Ovary (tissue), 9 donors: Measurements from ENCODE around the gene AGL. TPM values are rescaled to one million over a fixed set of nuclear protein-coding genes. Genes with fewer than 3 reads are reported as not detected.
"Not testable (repeated sequence)": the region's sequence is repeated elsewhere in the genome, so short reads cannot be mapped to it uniquely, and the experiment has no call there.

Experiments
- DNase-seq, 5 donors: peaks; one replicate each; pipeline ENCODE4 v3.0.0-alpha.2; 2019 to 2020
- H3K27ac ChIP-seq, 2 donors: fragments of 200-600 bp; one replicate each; pipeline versions ENCODE4 v1.5.1 to v1.8.0; 2019 to 2022
- H3K27me3 ChIP-seq: fragments of 200-600 bp; one replicate; pipeline ENCODE4 v1.8.0; 2022
- H3K36me3 ChIP-seq: fragments of 200-600 bp; sonication (generic); one replicate; pipeline ENCODE4 v1.5.1; 2019
- H3K4me1 ChIP-seq: one replicate; pipeline ENCODE4 v1.8.1; 2013; ENCODE audit warnings: mild to moderate bottlenecking, moderate library complexity; ENCODE audit not compliant: insufficient read depth
- H3K4me3 ChIP-seq: fragments of 200-600 bp; sonication (generic); one replicate; pipeline ENCODE4 v1.5.1; 2017
- H3K9me3 ChIP-seq, 2 donors: fragments of 200-600 bp in 1 of 2; sonication (generic) in 1 of 2; one replicate each; pipeline versions ENCODE4 v1.5.1 to v1.8.1; 2013 to 2019; ENCODE audit warnings: mild to moderate bottlenecking in 1 of 2, moderate library complexity in 1 of 2
- EP300 ChIP-seq: sonication (generic); formaldehyde crosslinking; IDR thresholded peaks from one replicate; pipeline ENCODE4 v1.6.1; 2017; ENCODE audit warnings: antibody characterized with exemption
- POLR2A ChIP-seq: fragments of 450-650 bp; IDR thresholded peaks from one replicate; pipeline ENCODE4 v1.6.1; 2017; ENCODE audit warnings: antibody characterized with exemption, mild to moderate bottlenecking, moderate library complexity
- WGBS, 3 donors: extraction: QIAGEN DNeasy Blood & Tissue Kit in 1 of 3; methylation state at CpG; one replicate each; pipeline versions ENCODE4 v1.1.5 to v1.1.7; 2013 to 2017; 5-methylcytosine and 5-hydroxymethylcytosine counted together
- intact Hi-C, 4 donors: fragments of 100-400 bp; cut with DNase I; formaldehyde crosslinking; loops; one replicate each; pipeline versions ENCODE4 v1.11.0 to v1.15.1; 2022 to 2023
- polyA plus RNA-seq, 2 donors: library from polyadenylated mRNA; stranded (reverse); fragments of 200-250 nt in 1 of 2; fragments of 350-450 nt in 1 of 2; fragmentation: Illumina TruSeq in 1 of 2; extraction: RNeasy Lipid Tissue Mini Kit (QIAGEN cat#74804) in 1 of 2; gene quantifications; one replicate each; pipeline ENCODE4 v1.2.3, GENCODE V29; 2013 to 2014
- total RNA-seq, 7 donors: library from RNA; depleted of rRNA in 2 of 7; stranded (reverse); fragments of >200 nt in 2 of 7; fragmentation: NEBNext Ultra II Directional in 3 of 7; extraction: Animal tissue kit (Norgen Biotek cat#: 25700) in 3 of 7; gene quantifications; one replicate each; pipeline versions ENCODE4 v1.1.0 to v1.2.4, GENCODE V29; 2016 to 2023
- TF ChIP-seq, protein P1 (sequence below), 3 donors: fragments of 450-650 bp in 2 of 3; fragments of 200-600 bp in 1 of 3; IDR thresholded peaks; one replicate each; pipeline versions ENCODE4 v1.5.1 to v1.8.0; 2016 to 2022; ENCODE audit warnings: antibody characterized with exemption in 3 of 3, mild to moderate bottlenecking in 1 of 3
- donor health status: DM: no; HTN: no; CAD: no; lungs with moderate emphysema.
- donor health status: DM: no; HTN: no; CAD: no.
- donor health status: Bipolar disorder and iron deficiency.
- donor health status: DM: yes; HTN: yes; CAD: no.
- donor health status: DM: no; HTN: no; CAD: no.
- donor health status: DM: yes; HTN: yes; CAD: no.

The AGL gene
- total and polyA plus RNA-seq, 9 donors = 4.1 to 13.8 (median 10.5) TPM

DNA sequence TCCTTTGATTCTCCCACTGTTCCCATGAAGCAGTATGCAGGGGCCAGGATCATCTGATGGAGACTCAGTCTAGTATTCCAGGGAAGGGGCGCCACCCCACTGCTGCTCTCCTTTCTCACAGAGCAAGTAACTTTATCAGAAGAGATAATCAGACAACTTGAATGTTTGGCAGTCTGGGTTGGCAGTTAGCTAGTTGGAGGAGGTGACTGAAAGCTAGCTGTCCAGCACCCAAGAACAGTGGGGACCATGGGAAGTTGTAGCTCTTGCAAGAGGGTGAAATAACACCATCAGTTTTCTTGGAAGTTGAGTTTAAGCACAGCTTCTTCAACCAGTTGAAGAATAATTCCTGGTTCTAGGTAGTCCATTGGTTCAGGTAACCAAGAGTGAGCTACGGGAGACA, 22.2 kb upstream of the AGL start:
- WGBS, 3 donors = 93 to 96% (median 95%) methylated on average over 2 of the region's 2 CpGs
- no peak for DNase-seq
- H3K27ac ChIP-seq = no peak overlapping the region
- intact Hi-C loops = no loop called here
- no peaks in the 10 kb centered on the region for H3K9me3 ChIP-seq
- no peaks in the 10 kb centered on the region for H3K36me3 ChIP-seq
- no peaks in the 10 kb centered on the region for H3K27me3 ChIP-seq
- no peak overlapping the region for H3K4me3 ChIP-seq
- TF ChIP-seq, protein P1, sequence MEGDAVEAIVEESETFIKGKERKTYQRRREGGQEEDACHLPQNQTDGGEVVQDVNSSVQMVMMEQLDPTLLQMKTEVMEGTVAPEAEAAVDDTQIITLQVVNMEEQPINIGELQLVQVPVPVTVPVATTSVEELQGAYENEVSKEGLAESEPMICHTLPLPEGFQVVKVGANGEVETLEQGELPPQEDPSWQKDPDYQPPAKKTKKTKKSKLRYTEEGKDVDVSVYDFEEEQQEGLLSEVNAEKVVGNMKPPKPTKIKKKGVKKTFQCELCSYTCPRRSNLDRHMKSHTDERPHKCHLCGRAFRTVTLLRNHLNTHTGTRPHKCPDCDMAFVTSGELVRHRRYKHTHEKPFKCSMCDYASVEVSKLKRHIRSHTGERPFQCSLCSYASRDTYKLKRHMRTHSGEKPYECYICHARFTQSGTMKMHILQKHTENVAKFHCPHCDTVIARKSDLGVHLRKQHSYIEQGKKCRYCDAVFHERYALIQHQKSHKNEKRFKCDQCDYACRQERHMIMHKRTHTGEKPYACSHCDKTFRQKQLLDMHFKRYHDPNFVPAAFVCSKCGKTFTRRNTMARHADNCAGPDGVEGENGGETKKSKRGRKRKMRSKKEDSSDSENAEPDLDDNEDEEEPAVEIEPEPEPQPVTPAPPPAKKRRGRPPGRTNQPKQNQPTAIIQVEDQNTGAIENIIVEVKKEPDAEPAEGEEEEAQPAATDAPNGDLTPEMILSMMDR (IDR thresholded peaks at IDR 0.05) = no peak
- TF ChIP-seq EP300 (no peak), POLR2A (no peak)
- H3K4me1 ChIP-seq = no peaks in the 10 kb centered on the region

DNA sequence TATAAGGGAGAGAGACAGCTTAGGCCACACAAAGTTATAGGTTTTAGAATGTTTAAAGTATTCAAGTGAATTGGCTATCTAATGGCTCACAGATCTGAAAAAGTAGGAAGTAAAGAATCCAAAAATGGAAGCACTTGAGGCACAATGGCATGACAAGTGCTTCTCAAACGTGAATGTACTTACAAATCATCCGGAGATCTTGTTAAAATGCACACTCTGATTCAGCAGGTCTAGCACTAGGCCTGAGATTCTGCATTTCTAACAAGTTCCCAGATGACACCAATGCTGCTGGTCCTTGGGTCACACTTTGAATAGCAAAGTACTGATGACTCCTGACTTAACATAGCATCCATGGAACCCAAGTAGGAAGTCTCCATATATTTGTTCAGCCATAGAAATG, 20.9 kb upstream of the AGL start:
- Histone ChIP-seq H3K4me1 (no peaks in the 10 kb centered on the region), H3K4me3 (no peak overlapping the region), H3K27ac (no peak overlapping the region), H3K27me3 (no peaks in the 10 kb centered on the region), H3K36me3 (no peaks in the 10 kb centered on the region), H3K9me3 (no peaks in the 10 kb centered on the region)
- intact Hi-C loops = no loop called here
- DNase-seq = no peak
- TF ChIP-seq EP300 = no peak
- no peak for TF ChIP-seq POLR2A
- TF ChIP-seq, protein P1 (IDR thresholded peaks at IDR 0.05) = no peak
- 75 to 90% (median 85%) methylated on average over 2 of the region's 2 CpGs for WGBS, 3 donors

DNA sequence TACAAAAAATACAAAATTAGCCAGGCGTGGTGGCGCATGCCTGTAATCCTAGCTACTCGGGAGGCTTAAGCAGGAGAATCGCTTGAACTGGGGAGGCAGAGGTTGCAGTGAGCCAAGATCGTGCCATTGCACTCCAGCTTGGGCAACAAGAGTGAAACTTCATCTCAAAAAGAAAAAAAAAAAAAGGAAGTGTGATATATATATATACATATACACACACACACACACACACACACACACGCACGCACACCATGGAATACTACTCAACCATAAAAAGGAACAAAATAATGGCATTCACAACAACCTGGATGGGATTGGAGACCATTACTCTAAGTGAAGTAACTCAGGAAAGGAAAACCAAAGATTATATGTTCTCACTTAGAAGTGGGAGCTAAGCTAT, 16.2 kb upstream of the AGL start:
- DNase-seq, H3K4me3 ChIP-seq, H3K9me3 ChIP-seq, H3K4me1 ChIP-seq, intact Hi-C loops, H3K27me3 ChIP-seq, H3K27ac ChIP-seq, H3K36me3 ChIP-seq: not testable (repeated sequence)
- WGBS, 3 donors = 94 to 96% (median 95%) methylated on average over 7 of the region's 7 CpGs

DNA sequence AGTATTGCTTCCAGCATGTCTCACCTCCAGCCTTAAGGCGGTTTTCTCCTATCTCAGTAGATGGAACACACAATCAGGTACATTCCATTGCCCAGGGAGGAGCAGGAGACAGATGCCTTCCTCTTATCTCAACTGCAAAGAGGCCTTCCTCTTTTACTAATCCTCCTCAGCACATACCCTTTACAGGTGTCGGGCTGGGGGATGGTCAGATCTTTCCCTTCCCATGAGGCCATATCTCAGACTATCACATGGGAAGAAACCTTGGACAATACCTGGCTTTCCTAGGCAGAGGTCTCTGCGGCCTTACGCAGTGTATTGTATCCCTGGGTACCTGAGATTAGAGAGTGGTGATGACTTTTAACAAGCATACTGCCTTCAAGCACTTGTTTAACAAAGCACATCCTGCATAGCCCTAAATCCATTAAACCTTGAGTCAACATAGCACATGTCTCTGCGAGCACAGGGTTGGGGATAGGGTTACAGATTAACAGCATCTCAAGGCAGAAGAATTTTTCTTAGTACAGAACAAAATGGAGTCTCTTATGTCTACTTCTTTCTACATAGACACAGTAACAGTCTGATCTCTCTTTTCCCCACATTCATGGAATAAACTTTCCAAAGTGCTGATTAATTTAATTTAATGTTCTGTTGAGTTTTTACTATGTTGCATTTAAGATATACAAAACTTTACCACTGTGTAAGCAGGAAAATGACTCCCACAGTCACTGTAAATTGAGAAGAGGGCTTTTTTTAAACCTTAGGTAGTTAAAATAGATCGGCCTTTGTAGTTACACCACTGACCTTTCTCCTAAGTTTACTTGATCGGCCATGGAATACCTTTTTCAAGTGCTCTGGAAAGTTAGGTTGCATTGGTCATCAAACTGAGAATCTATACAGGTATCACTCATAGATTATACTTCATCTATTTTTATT, 13.7 kb upstream of the AGL start:
- H3K4me3 ChIP-seq, H3K4me1 ChIP-seq, DNase-seq, H3K27me3 ChIP-seq, H3K9me3 ChIP-seq, H3K36me3 ChIP-seq, H3K27ac ChIP-seq, intact Hi-C loops: not testable (repeated sequence)
- 75 to 77% (median 77%) methylated on average over 7 of the region's 7 CpGs for WGBS, 3 donors

DNA sequence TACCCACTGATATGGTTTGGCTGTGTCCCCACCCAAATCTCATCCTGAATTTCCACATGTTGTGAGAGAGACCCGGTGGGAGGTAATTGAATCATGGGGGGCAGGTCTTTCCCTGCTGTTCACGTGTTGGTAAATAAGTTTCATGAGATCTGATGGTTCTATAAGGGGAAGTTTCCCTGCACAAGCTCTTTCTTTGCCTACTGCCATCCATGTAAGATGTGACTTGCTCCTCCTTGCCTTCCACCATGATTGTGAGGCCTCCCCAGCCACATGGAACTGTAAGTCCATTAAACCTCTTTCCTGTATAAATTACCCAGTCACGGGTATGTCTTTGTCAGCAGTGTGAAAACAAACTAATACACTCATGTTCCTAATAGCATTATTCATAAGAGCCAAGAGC, 9.8 kb upstream of the AGL start:
- H3K27ac ChIP-seq, H3K9me3 ChIP-seq, H3K27me3 ChIP-seq, DNase-seq, H3K4me3 ChIP-seq, H3K4me1 ChIP-seq, intact Hi-C loops, H3K36me3 ChIP-seq: not testable (repeated sequence)
- 87 to 94% (median 93%) methylated on average over 3 of the region's 3 CpGs for WGBS, 3 donors

DNA sequence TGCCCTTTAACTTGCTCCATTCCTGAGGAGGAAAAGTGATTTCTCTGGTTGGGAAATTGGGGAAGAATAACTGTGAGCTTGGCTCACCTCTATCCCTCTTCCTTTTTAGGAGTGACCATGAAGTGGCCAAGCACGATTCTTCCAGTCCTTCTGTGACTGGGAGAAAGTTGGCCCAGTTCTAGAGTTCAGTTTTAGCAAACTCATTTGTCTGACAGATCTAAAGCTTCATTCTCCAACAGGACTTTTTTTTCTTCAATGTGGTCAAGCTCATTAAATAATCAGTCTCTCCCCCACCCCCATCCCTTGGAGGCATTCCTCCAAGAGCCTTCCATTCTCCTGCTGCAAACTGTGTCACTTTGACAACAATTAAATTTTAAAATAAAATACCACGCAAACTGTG, 6.4 kb upstream of the AGL start:
- H3K4me1 ChIP-seq = no peaks in the 10 kb centered on the region
- TF ChIP-seq, protein P1 (IDR thresholded peaks at IDR 0.05) = no peak
- TF ChIP-seq POLR2A = no peak
- TF ChIP-seq EP300 = no peak
- no peaks in the 10 kb centered on the region for H3K36me3 ChIP-seq
- intact Hi-C loops = no loop called here
- no peak for DNase-seq
- no peaks in the 10 kb centered on the region for H3K27me3 ChIP-seq
- 39 to 63% (median 58%) methylated on average over 2 of the region's 2 CpGs for WGBS, 3 donors
- H3K9me3 ChIP-seq = no peaks in the 10 kb centered on the region
- no peak overlapping the region for H3K27ac ChIP-seq
- no peak overlapping the region for H3K4me3 ChIP-seq

DNA sequence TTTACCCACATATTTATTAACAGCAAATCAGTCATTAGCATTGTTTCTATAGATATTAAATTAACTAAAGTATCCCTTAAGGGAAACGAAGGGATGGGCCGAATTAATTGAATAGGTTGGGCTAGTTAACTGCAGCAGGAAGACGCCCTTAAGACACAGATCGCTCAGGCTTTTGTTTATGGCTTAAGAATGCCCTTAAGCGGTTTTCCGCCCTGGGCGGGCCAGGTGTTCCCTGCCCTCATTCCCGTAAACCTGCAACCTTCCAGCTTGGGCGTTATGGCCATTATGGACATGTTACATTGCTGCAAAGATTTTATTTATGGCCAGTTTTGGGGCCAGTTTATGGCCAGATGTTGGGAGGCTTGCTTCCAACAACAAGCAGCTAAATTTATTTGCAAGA, 5.0 kb upstream of the AGL start:
- H3K9me3 ChIP-seq, DNase-seq, H3K4me1 ChIP-seq, H3K27me3 ChIP-seq, H3K4me3 ChIP-seq, H3K27ac ChIP-seq, H3K36me3 ChIP-seq, intact Hi-C loops: not testable (repeated sequence)
- 76 to 91% (median 87%) methylated on average over 9 of the region's 9 CpGs for WGBS, 3 donors
